Lower lobe of right lung (tissue), 2 donors: Measurements from ENCODE around the gene MYLK2. TPM values are rescaled to one million over a fixed set of nuclear protein-coding genes. Genes with fewer than 3 reads are reported as not detected.
"Not testable (repeated sequence)": the region's sequence is repeated elsewhere in the genome, so short reads cannot be mapped to it uniquely, and the experiment has no call there.

Experiments
- ATAC-seq, 2 donors: fragments of 200-7000 bp; cut with Tn5 transposase; one replicate each; pipeline ENCODE4 v1.9.1; 2020 to 2022; ENCODE audit warnings: mild to moderate bottlenecking in 2 of 2, moderate library complexity in 2 of 2
- DNase-seq: peaks from one replicate; pipeline ENCODE4 v3.0.0-alpha.2; 2020
- H3K27ac ChIP-seq: fragments of 200-600 bp; one replicate; pipeline ENCODE4 v1.8.0; 2022
- H3K27me3 ChIP-seq: fragments of 200-600 bp; one replicate; pipeline ENCODE4 v1.8.0; 2022; ENCODE audit warnings: low read depth
- H3K36me3 ChIP-seq: fragments of 200-600 bp; one replicate; pipeline ENCODE4 v1.8.0; 2022; ENCODE audit warnings: mild to moderate bottlenecking
- H3K4me1 ChIP-seq: fragments of 200-600 bp; one replicate; pipeline ENCODE4 v1.8.0; 2022
- H3K4me3 ChIP-seq: fragments of 200-600 bp; one replicate; pipeline ENCODE4 v1.8.0; 2022; ENCODE audit warnings: mild to moderate bottlenecking
- H3K9me3 ChIP-seq: fragments of 200-600 bp; one replicate; pipeline ENCODE4 v1.8.0; 2022
- CTCF ChIP-seq: fragments of 200-600 bp; IDR thresholded peaks from one replicate; pipeline ENCODE4 v1.8.0; 2022; ENCODE audit warnings: antibody characterized with exemption, mild to moderate bottlenecking
- intact Hi-C: fragments of 100-400 bp; cut with DNase I; formaldehyde crosslinking; loops from one replicate; pipeline ENCODE4 v1.11.0; 2022
- total RNA-seq: library from RNA; stranded (reverse); fragmentation: NEBNext Ultra II Directional; extraction: Animal tissue kit (Norgen Biotek cat#: 25700); gene quantifications from one replicate; pipeline ENCODE4 v1.2.1, GENCODE V29; 2021
- donor health status: DM: no; HTN: yes; CAD: no; lungs with severe emphysema.

MYLK2 gene
- total RNA-seq, 1 donor from 2014 or later, result not detected

GRCh38 chr20:31826074-31826473, 6.9 kb downstream of the MYLK2 start:
- intact Hi-C loops, result no loop called here
- H3K27me3 ChIP-seq, result no peaks in the 10 kb centered on the region
- H3K4me3 ChIP-seq, result no peak overlapping the region
- peaks cover 10% of the 10 kb centered on the region for H3K4me1 ChIP-seq
- H3K27ac ChIP-seq, result no peak overlapping the region
- DNase-seq (no peak), ATAC-seq (no peak)
- no peaks in the 10 kb centered on the region for H3K36me3 ChIP-seq
- no peaks in the 10 kb centered on the region for H3K9me3 ChIP-seq
- TF ChIP-seq CTCF, result no peak

GRCh38 chr20:31827059-31827458, 7.9 kb downstream of the MYLK2 start:
- Histone ChIP-seq H3K36me3 (no peaks in the 10 kb centered on the region), H3K27me3 (no peaks in the 10 kb centered on the region), H3K4me1 (peaks cover 10% of the 10 kb centered on the region), H3K9me3 (no peaks in the 10 kb centered on the region), H3K27ac (no peak overlapping the region), H3K4me3 (no peak overlapping the region)
- DNase-seq (no peak), ATAC-seq (no peak)
- intact Hi-C loops, result no loop called here
- no peak for TF ChIP-seq CTCF

- H3K27ac ChIP-seq, H3K27me3 ChIP-seq, H3K36me3 ChIP-seq, H3K4me1 ChIP-seq, H3K9me3 ChIP-seq, H3K4me3 ChIP-seq, ATAC-seq, intact Hi-C loops, DNase-seq: not testable (repeated sequence)
Observed at GRCh38 chr20:31828016-31828415, 8.9 kb downstream of the MYLK2 start.

- no peak for DNase-seq
- peaks cover 4% of the 10 kb centered on the region for H3K27me3 ChIP-seq
- no peak for ATAC-seq
- H3K27ac ChIP-seq, result no peak overlapping the region
- no peak overlapping the region for H3K4me3 ChIP-seq
- H3K9me3 ChIP-seq, result no peaks in the 10 kb centered on the region
- no peaks in the 10 kb centered on the region for H3K36me3 ChIP-seq
- H3K4me1 ChIP-seq, result peaks cover 5% of the 10 kb centered on the region
- TF ChIP-seq CTCF, result no peak
- intact Hi-C loops, result no loop called here
Observed at GRCh38 chr20:31829731-31830130, 10.6 kb downstream of the MYLK2 start.

- Histone ChIP-seq H3K4me1 (peaks cover 9% of the 10 kb centered on the region), H3K36me3 (no peaks in the 10 kb centered on the region), H3K27me3 (peaks cover 4% of the 10 kb centered on the region), H3K27ac (no peak overlapping the region), H3K4me3 (no peak overlapping the region), H3K9me3 (no peaks in the 10 kb centered on the region)
- intact Hi-C loops, result no loop called here
- no peak for TF ChIP-seq CTCF
- DNase-seq (no peak), ATAC-seq (no peak)
Observed at GRCh38 chr20:31830406-31830981, 11.3 kb downstream of the MYLK2 start.

GRCh38 chr20:31831211-31831610, 12.1 kb downstream of the MYLK2 start:
- DNase-seq, result no peak
- intact Hi-C loops, result no loop called here
- ATAC-seq, result no peak

More at GRCh38 chr20:31831211-31831610, 12.1 kb downstream of the MYLK2 start:
- Histone ChIP-seq H3K9me3 (no peaks in the 10 kb centered on the region), H3K36me3 (no peaks in the 10 kb centered on the region), H3K27ac (no peak overlapping the region), H3K4me1 (peaks cover 16% of the 10 kb centered on the region), H3K4me3 (no peak overlapping the region), H3K27me3 (peaks cover 4% of the 10 kb centered on the region)
- no peak for TF ChIP-seq CTCF
